GM23338 (cell line): Measurements from ENCODE around the gene IQCK. TPM values are rescaled to one million over a fixed set of nuclear protein-coding genes. Genes with fewer than 3 reads are reported as not detected.

Source experiments
- ATAC-seq: fragments of 200-7000 bp; cut with Tn5 transposase; 3 replicates; pipeline ENCODE4 v1.9.1; 2020
- DNase-seq: peaks from one replicate; pipeline ENCODE4 v3.0.0-alpha.2; 2015; ENCODE audit warnings: low spot score
- H2AFZ ChIP-seq: fragments of 200-600 bp; sonication (generic); 2 replicates; pipeline ENCODE4 v1.8.0; 2016; ENCODE audit warnings: antibody characterized with exemption, mild to moderate bottlenecking, moderate library complexity
- H3F3A ChIP-seq: fragments of 200-600 bp; sonication (generic); replicated peaks from 2 replicates; pipeline ENCODE4 v1.8.0; 2017; ENCODE audit warnings: antibody characterized with exemption, mixed run types, low read depth
- H3K27ac ChIP-seq: fragments of 200-600 bp; sonication (generic); 2 replicates; pipeline ENCODE4 v1.6.1; 2016; ENCODE audit warnings: low read depth
- H3K27me3 ChIP-seq: fragments of 200-600 bp; sonication (generic); 2 replicates; pipeline ENCODE4 v1.8.0; 2016; ENCODE audit warnings: mild to moderate bottlenecking, mixed run types, moderate library complexity; ENCODE audit not compliant: insufficient read depth
- H3K36me3 ChIP-seq: fragments of 200-600 bp; sonication (generic); 2 replicates; pipeline ENCODE4 v1.8.0; 2016; ENCODE audit warnings: mild to moderate bottlenecking; ENCODE audit not compliant: insufficient read depth
- H3K4me1 ChIP-seq: fragments of 200-600 bp; sonication (generic); 2 replicates; pipeline ENCODE4 v1.8.0; 2016; ENCODE audit warnings: mild to moderate bottlenecking, moderate library complexity; ENCODE audit not compliant: insufficient read depth
- H3K4me2 ChIP-seq: fragments of 200-600 bp; sonication (generic); 2 replicates; pipeline ENCODE4 v1.7.1; 2017; ENCODE audit warnings: mixed run types
- H3K4me3 ChIP-seq: fragments of 200-600 bp; sonication (generic); 2 replicates; pipeline ENCODE4 v1.6.1; 2016; ENCODE audit warnings: mixed run types
- H3K79me2 ChIP-seq: fragments of 200-600 bp; sonication (generic); replicated peaks from 2 replicates; pipeline ENCODE4 v1.8.0; 2017; ENCODE audit warnings: mild to moderate bottlenecking; ENCODE audit not compliant: insufficient read depth
- H3K9me2 ChIP-seq: fragments of 200-600 bp; sonication (generic); 2 replicates; pipeline ENCODE4 v1.8.0; 2017; ENCODE audit not compliant: insufficient read depth
- H4K20me1 ChIP-seq: fragments of 200-600 bp; sonication (generic); replicated peaks from 2 replicates; pipeline ENCODE4 v1.8.0; 2017; ENCODE audit warnings: mild to moderate bottlenecking; ENCODE audit not compliant: insufficient read depth
- H3K27ac Mint-ChIP-seq: 2 replicates; pipeline ENCODE4 v1.8.0; 2020; ENCODE audit warnings: inconsistent platforms, mild to moderate bottlenecking, moderate library complexity, mixed read lengths
- H3K27me3 Mint-ChIP-seq: 3 replicates; pipeline ENCODE4 v1.8.0; 2022; ENCODE audit warnings: low read depth, mild to moderate bottlenecking, moderate library complexity, mixed read lengths, inconsistent platforms; ENCODE audit not compliant: insufficient read depth, poor library complexity
- H3K36me3 Mint-ChIP-seq: 3 replicates; pipeline ENCODE4 v1.8.0; 2021; ENCODE audit warnings: low read depth, mild to moderate bottlenecking, inconsistent platforms, moderate library complexity, mixed read lengths
- H3K4me1 Mint-ChIP-seq: 3 replicates; pipeline ENCODE4 v1.8.0; 2020; ENCODE audit warnings: mild to moderate bottlenecking, inconsistent platforms, mixed read lengths
- H3K4me3 Mint-ChIP-seq: 3 replicates; pipeline ENCODE4 v1.8.0; 2021; ENCODE audit warnings: moderate library complexity, mild to moderate bottlenecking, inconsistent platforms, mixed read lengths
- H3K9me3 Mint-ChIP-seq: 3 replicates; pipeline ENCODE4 v1.8.0; 2020; ENCODE audit warnings: moderate library complexity, mild to moderate bottlenecking, inconsistent platforms, mixed read lengths
- CREB1 ChIP-seq: fragments of 250-450 bp; sonication (Bioruptor Pico); IDR thresholded peaks from 2 replicates; pipeline ENCODE4 v1.5.0; 2020; ENCODE audit warnings: low read depth, mild to moderate bottlenecking, moderate library complexity
- ETS1 ChIP-seq: IDR thresholded peaks from 2 replicates; pipeline ENCODE4 v1.6.1; 2016; ENCODE audit warnings: antibody characterized with exemption
- EZH2 ChIP-seq: fragments of 200-600 bp; sonication (generic); IDR thresholded peaks from one replicate; pipeline ENCODE4 v1.8.0; 2017; ENCODE audit warnings: antibody characterized with exemption, mild to moderate bottlenecking, low read depth; ENCODE audit not compliant: unreplicated experiment
- EZH2phosphoT487 ChIP-seq: fragments of 200-600 bp; sonication (generic); IDR thresholded peaks from one replicate; pipeline ENCODE4 v1.8.1; 2018; ENCODE audit warnings: antibody characterized with exemption; ENCODE audit not compliant: unreplicated experiment
- JUNB ChIP-seq: IDR thresholded peaks from one replicate; pipeline ENCODE4 v1.6.1; 2016; ENCODE audit warnings: antibody characterized with exemption; ENCODE audit not compliant: unreplicated experiment
- NANOG ChIP-seq: IDR thresholded peaks from 2 replicates; pipeline ENCODE4 v1.6.1; 2016; ENCODE audit warnings: antibody characterized with exemption, borderline replicate concordance
- POLR2AphosphoS5 ChIP-seq: IDR thresholded peaks from 2 replicates; pipeline ENCODE4 v1.6.1; 2016; ENCODE audit warnings: antibody characterized with exemption, low read depth
- REST ChIP-seq: IDR thresholded peaks from one replicate; pipeline ENCODE4 v1.6.1; 2018; ENCODE audit warnings: antibody characterized with exemption; ENCODE audit not compliant: unreplicated experiment
- STAT1 ChIP-seq: IDR thresholded peaks from one replicate; pipeline ENCODE4 v1.6.1; 2016; ENCODE audit warnings: antibody characterized with exemption; ENCODE audit not compliant: unreplicated experiment
- ZNF114 ChIP-seq: fragments of 250-450 bp; sonication (Bioruptor Pico); IDR thresholded peaks from 2 replicates; pipeline ENCODE4 v1.5.0; 2020; ENCODE audit warnings: mild to moderate bottlenecking, moderate library complexity
- ZNF331 ChIP-seq: fragments of 250-450 bp; sonication (Bioruptor Pico); IDR thresholded peaks from 2 replicates; pipeline ENCODE4 v1.5.0; 2020; ENCODE audit warnings: low read depth, mild to moderate bottlenecking, moderate library complexity
- ZNF462 ChIP-seq: fragments of 250-450 bp; sonication (Bioruptor Pico); IDR thresholded peaks from 2 replicates; pipeline ENCODE4 v1.5.0; 2020; ENCODE audit warnings: mild to moderate bottlenecking, moderate library complexity
- polyA plus RNA-seq: library from polyadenylated mRNA; unstranded; fragments of >200 nt; fragmentation: Nextera tagmentation; extraction: Ambion mirVana; gene quantifications from 2 replicates; pipeline ENCODE4 v1.2.1, GENCODE V29; 2016
- total RNA-seq: library from RNA; depleted of rRNA; stranded (reverse); fragments of >200 nt; shearing (Covaris generic); gene quantifications from 2 replicates; pipeline ENCODE4 v1.2.3, GENCODE V29; 2014
- TF ChIP-seq, protein P1 (sequence below), 2 experiments: fragments of 200-600 bp in 1 of 2; sonication (generic) in 1 of 2; conservative IDR thresholded peaks; 2 replicates each; pipeline versions ENCODE4 v1.5.1 to v1.6.1; 2016 to 2017; ENCODE audit warnings: antibody characterized with exemption in 2 of 2, low read depth in 2 of 2, mild to moderate bottlenecking in 2 of 2, moderate library complexity in 1 of 2

IQCK gene
- total and polyA plus RNA-seq, 2 experiments from 2014 or later, result 7.6 to 10.0 TPM

DNA sequence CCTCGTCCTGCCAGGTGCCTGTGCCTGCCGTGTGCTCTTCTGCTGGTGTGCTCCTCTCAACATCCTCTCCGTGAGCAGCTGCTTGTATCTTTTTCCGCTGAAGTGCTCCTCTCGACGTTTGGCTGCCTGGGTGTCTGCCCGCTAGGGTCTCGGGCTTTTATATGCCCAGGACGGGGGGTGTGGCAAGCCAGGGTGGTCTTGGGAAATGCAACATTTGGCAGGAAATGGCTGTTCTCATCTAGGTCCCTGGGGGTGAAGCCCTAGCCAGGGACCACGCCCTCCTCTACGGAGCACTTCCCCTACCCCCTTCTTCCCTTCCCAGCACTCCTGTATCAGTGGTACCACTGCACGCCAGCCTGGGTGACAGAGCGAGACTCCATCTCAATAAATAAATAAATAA lies 49.4 kb downstream of the IQCK start:
- peaks cover 6% of the 10 kb centered on the region for H3K27me3 Mint-ChIP-seq
- ATAC-seq, result no peak
- Histone ChIP-seq H3K27ac (no peak overlapping the region), H3K9me2 (peaks cover 5% of the 10 kb centered on the region; the same call in 1 of the 2 replicates), H3K4me1 (peaks cover 8% of the 10 kb centered on the region; the same call in 1 of the 2 replicates), H3K36me3 (0 out of 2 replicates have a peak, but pooled peaks cover 3% of the 10 kb centered on the region), H3K79me2 (no peaks in the 10 kb centered on the region), H4K20me1 (no peaks in the 10 kb centered on the region), H3F3A (no peaks in the 10 kb centered on the region), H3K4me3 (no peak overlapping the region), H3K27me3 (no peaks in the 10 kb centered on the region), H3K4me2 (no peak overlapping the region), H2AFZ (peak overlapping the region; percentile 88)
- H3K9me3 Mint-ChIP-seq, result peaks cover 22% of the 10 kb centered on the region; the same call in 2 of the 3 replicates
- H3K36me3 Mint-ChIP-seq, result peaks cover 20% of the 10 kb centered on the region
- peaks cover 17% of the 10 kb centered on the region for H3K4me1 Mint-ChIP-seq
- no peak for TF ChIP-seq EZH2
- TF ChIP-seq, protein P1, sequence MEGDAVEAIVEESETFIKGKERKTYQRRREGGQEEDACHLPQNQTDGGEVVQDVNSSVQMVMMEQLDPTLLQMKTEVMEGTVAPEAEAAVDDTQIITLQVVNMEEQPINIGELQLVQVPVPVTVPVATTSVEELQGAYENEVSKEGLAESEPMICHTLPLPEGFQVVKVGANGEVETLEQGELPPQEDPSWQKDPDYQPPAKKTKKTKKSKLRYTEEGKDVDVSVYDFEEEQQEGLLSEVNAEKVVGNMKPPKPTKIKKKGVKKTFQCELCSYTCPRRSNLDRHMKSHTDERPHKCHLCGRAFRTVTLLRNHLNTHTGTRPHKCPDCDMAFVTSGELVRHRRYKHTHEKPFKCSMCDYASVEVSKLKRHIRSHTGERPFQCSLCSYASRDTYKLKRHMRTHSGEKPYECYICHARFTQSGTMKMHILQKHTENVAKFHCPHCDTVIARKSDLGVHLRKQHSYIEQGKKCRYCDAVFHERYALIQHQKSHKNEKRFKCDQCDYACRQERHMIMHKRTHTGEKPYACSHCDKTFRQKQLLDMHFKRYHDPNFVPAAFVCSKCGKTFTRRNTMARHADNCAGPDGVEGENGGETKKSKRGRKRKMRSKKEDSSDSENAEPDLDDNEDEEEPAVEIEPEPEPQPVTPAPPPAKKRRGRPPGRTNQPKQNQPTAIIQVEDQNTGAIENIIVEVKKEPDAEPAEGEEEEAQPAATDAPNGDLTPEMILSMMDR (conservative IDR thresholded peaks at IDR 0.05; ENCODE audit: low read depth in 2 of 2), result no peak
- no peak for TF ChIP-seq ZNF114 (CRISPR knock-in tag)
- TF ChIP-seq CREB1 (CRISPR knock-in tag), result no peak
- TF ChIP-seq POLR2AphosphoS5, result no peak
- no peak for TF ChIP-seq ZNF331 (CRISPR knock-in tag)
- no peak for TF ChIP-seq REST
- no peak for TF ChIP-seq ZNF462
- TF ChIP-seq NANOG, result no peak
- no peak for TF ChIP-seq JUNB
- no peak for TF ChIP-seq EZH2phosphoT487
- no peak for TF ChIP-seq STAT1
- no peak for TF ChIP-seq ETS1
- H3K27ac Mint-ChIP-seq, result no peak overlapping the region
- no peak for DNase-seq
- H3K4me3 Mint-ChIP-seq, result no peak overlapping the region
